NT2/D1 (cell line): ENCODE results near the gene DYNLT1.

ENCODE experiments used
- DNase-seq: peaks from one replicate; pipeline ENCODE4 v3.0.0-alpha.2; 2011; ENCODE audit warnings: low read depth, low spot score
- H3K27me3 ChIP-seq: 2 replicates; pipeline ENCODE4 v1.6.0; 2011; ENCODE audit warnings: mild to moderate bottlenecking; ENCODE audit not compliant: insufficient read length, insufficient read depth
- H3K36me3 ChIP-seq: 2 replicates; pipeline ENCODE4 v1.6.1; 2011; ENCODE audit warnings: mild to moderate bottlenecking, low read length, mixed read lengths; ENCODE audit not compliant: insufficient read depth, insufficient read length
- H3K4me1 ChIP-seq: 2 replicates; pipeline ENCODE4 v1.5.1; 2011; ENCODE audit not compliant: insufficient read depth, insufficient read length
- H3K4me3 ChIP-seq: 2 replicates; pipeline ENCODE4 v1.5.1; 2011; ENCODE audit warnings: low read depth; ENCODE audit not compliant: insufficient read length
- H3K9ac ChIP-seq: 2 replicates; pipeline ENCODE4 v1.6.0; 2011; ENCODE audit warnings: low read depth; ENCODE audit not compliant: insufficient read length
- H3K9me3 ChIP-seq: 2 replicates; pipeline ENCODE4 v1.5.1; 2011; ENCODE audit warnings: mild to moderate bottlenecking, low read length; ENCODE audit not compliant: insufficient read depth
- SUZ12 ChIP-seq: IDR thresholded peaks from 2 replicates; pipeline ENCODE4 v1.6.1; 2011; ENCODE audit not compliant: insufficient read length, insufficient read depth; ENCODE audit errors: extremely low read depth
- YY1 ChIP-seq: IDR thresholded peaks from 2 replicates; pipeline ENCODE4 v1.6.1; 2011; ENCODE audit not compliant: insufficient read length, insufficient read depth
- ZNF274 ChIP-seq: IDR thresholded peaks from 2 replicates; pipeline ENCODE4 v1.6.1; 2011; ENCODE audit warnings: mild to moderate bottlenecking, low read depth, low read length

The DYNLT1 gene

DNA sequence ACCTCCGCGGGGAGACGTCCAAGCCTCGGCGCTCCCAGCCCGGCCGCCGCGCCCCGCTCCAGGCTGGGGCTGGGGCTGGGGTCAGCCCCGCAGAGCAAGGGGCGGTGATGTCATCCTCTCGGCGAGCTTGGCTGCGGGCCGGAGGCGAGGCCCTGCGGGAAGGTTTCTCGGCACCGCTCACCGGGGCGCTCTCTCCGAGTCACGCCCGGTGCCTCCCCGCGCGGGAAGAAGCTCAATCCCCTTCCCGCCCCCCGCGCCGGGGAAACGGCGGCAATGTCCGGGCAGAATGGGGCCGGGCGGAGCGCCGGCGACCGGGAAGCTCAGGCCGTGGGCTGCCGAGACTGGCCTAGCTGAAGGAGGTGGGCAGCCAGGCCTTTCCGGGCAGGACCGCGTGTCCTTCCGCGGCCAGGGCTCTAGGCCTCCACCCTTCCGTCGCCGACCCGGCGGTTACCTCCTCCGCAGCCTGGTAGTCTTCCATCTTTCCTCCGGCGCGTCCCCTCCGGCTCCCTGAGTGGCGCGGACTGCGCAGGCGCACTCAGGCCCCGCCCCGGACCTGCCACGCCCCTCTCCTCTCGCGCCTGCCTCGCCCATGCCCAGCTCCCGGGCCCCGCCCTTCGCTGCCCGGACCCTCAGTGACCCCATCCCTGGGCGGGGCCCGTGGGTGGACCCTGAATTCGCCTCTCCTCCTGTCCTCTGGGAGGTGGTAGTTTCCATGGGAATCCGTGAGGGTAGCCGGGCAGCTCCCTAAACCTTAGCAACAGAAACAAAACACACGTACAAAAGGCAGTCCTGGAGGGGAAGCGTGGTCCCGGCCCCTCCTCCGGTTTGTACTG lies at the start of gene DYNLT1:
TSS of gene DYNLT1 (minus strand) at position 513 of the 833 bp plus-strand sequence. CDS start at position 478, 35 bp downstream.
- no peaks in the 10 kb centered on the region for H3K9me3 ChIP-seq
- no peaks in the 10 kb centered on the region for H3K4me1 ChIP-seq
- peak; percentile 73 for DNase-seq
- TF ChIP-seq SUZ12 (no peak), YY1 (no peak), ZNF274 (no peak)
- peak within 1 kb of the TSS; percentile 87 for H3K4me3 ChIP-seq
- peaks cover 19% of the 10 kb centered on the region for H3K36me3 ChIP-seq
- peaks cover 4% of the 10 kb centered on the region for H3K27me3 ChIP-seq
- peak within 1 kb of the TSS; percentile 91 for H3K9ac ChIP-seq

DNA sequence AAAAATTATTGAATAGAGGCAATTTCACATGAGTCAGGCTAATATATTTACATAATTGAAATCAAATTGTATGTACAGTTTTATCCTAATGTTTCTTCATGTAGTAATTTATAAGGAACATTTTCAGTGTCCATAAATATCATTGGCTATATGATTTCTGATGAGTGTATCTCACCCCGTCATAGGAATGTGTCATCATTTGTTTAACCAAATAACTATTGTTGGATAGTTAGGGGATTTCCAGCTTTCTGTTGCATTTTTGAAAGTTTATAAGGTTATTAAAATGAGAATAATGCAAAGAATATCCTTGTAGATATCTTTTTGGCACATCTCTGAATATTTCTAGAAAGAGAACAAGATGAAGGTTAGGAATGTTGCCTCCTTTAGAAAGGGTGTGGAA lies 44.3 kb upstream of the DYNLT1 start:
- H3K4me1 ChIP-seq: no peaks in the 10 kb centered on the region
- no peaks in the 10 kb centered on the region for H3K9me3 ChIP-seq
- no peak overlapping the region for H3K4me3 ChIP-seq
- no peak for DNase-seq
- H3K27me3 ChIP-seq: no peaks in the 10 kb centered on the region
- no peaks in the 10 kb centered on the region for H3K36me3 ChIP-seq
- no peak overlapping the region for H3K9ac ChIP-seq
- TF ChIP-seq YY1 (no peak), ZNF274 (no peak), SUZ12 (no peak)

DNA sequence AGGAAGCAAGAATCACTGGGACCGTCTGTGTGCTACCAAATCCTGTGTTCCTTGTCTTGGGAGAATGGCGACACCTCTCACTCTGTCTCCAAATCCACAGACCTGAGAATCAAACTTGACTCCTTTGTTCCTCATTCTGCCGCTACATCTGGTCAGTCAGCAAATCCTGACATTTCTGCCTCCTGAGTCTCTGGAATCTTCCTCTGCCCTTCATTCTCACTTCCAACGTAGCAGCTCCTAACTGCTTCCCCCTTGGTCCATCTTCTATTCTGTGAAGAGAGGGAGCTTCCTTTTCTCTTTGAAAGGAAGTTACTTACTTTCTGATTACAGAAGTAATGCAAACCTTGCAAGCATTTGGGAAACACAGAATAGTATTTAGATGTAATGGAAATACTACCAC lies 43.0 kb upstream of the DYNLT1 start:
- H3K9me3 ChIP-seq: no peaks in the 10 kb centered on the region
- no peak for DNase-seq
- H3K4me1 ChIP-seq: no peaks in the 10 kb centered on the region
- no peak for TF ChIP-seq YY1
- TF ChIP-seq SUZ12: no peak
- TF ChIP-seq ZNF274: no peak
- H3K27me3 ChIP-seq: no peaks in the 10 kb centered on the region
- H3K4me3 ChIP-seq: no peak overlapping the region
- H3K9ac ChIP-seq: no peak overlapping the region
- H3K36me3 ChIP-seq: no peaks in the 10 kb centered on the region

DNA sequence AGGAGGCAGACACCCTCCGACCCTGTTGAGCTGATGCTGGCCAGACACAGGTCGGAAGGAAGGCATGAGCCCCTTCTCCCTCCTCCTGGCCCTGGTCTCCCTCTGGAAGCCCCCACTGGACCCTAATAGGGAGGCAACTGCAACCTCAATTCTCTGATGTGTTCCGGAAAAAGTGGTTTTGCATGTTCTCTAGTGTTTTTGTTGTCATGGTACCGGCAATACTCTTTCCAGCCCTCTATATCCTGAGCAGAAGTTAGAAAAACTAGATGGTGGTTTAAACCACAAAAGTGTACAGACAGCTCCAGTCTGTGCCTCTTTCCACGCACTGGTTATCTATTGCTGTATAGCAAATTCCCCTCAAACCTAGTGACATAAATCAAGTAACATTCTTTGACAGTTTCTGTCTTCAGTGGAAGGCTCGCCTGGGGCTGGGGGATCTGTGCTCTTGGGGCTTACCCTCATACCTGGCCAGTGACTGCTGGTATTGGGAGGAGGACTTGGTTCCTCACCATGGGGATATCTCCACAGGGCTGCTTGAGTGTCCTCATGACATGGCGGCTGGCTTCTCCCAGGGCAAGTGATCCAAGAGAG lies 42.3 kb upstream of the DYNLT1 start:
- Histone ChIP-seq H3K9me3 (no peaks in the 10 kb centered on the region), H3K4me3 (no peak overlapping the region), H3K36me3 (no peaks in the 10 kb centered on the region), H3K9ac (no peak overlapping the region), H3K27me3 (no peaks in the 10 kb centered on the region), H3K4me1 (no peaks in the 10 kb centered on the region)
- no peak for DNase-seq
- TF ChIP-seq YY1: no peak
- no peak for TF ChIP-seq ZNF274

DNA sequence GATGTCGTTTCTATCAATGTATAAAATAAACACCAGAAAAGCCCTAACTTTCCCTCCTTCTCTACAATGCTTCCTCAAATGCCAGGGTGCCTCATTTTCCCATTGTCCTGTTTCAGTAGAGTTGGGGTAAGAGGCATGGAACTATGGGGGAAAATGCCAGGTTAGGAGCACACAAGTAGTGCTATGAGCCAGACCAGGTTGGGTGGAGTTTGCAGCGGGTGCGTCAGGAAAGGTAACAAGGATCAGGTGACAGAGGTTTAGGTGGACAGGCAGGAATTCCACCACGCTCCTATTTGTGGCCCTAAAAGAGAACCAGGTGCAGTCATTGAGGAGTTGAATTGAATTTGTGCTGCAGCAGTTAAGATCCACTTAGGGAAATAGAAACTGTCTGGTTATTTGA lies 41.8 kb upstream of the DYNLT1 start:
- Histone ChIP-seq H3K9ac (no peak overlapping the region), H3K9me3 (no peaks in the 10 kb centered on the region), H3K4me3 (no peak overlapping the region), H3K27me3 (no peaks in the 10 kb centered on the region), H3K4me1 (no peaks in the 10 kb centered on the region), H3K36me3 (no peaks in the 10 kb centered on the region)
- TF ChIP-seq ZNF274 (no peak), YY1 (no peak), SUZ12 (no peak)
- DNase-seq: no peak

DNA sequence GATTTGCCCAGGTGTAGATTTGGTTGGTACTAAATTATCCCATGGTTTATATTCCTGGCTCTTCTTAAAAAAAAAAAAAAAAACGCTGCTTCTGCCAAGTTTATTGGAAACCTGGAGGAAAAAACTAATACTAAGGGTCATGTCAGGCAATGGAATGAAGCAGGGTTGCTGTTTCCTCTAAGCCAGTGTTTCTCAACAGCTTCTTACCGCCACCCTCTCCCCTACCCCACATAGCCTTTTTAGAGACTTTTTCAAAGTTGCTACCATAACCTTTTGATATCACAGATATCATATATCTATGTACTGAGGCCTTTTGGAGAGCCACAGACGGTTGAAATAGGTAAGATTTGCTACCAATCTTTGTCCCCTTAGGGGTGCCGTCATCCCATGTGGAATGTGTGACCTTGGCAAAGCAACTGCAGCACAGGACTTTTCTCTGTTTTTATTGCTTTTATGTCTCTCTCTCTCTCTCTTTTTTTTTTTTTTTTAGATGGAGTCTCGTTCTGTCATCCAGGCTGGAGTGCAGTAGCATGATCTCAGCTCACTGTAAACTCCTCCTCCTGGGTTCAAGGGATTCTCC lies 40.3 kb upstream of the DYNLT1 start:
- no peak overlapping the region for H3K4me3 ChIP-seq
- H3K4me1 ChIP-seq: no peaks in the 10 kb centered on the region
- no peak for TF ChIP-seq ZNF274
- TF ChIP-seq YY1: no peak
- no peak for TF ChIP-seq SUZ12
- no peaks in the 10 kb centered on the region for H3K9me3 ChIP-seq
- no peak overlapping the region for H3K9ac ChIP-seq
- H3K27me3 ChIP-seq: no peaks in the 10 kb centered on the region
- no peaks in the 10 kb centered on the region for H3K36me3 ChIP-seq
- no peak for DNase-seq

DNA sequence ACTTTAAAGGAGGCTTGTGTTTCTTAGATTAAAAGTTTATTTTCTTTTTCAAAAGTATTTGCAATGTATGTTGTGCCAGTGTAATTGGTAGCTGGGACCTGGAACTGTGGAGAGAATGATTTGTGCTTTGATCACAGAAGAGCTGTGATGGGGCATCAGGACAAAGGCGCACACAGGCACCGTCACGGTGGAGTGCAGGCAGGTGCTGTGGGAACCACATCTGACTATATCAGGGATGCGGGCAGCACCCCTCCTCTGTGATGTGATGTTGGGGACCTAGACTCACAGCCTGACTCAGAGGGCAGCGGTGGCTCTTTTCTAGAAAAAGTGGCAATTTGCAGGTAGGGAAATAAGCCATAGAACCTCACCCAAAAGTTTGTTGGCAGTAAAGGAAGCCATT lies 39.8 kb upstream of the DYNLT1 start:
- TF ChIP-seq YY1 (no peak), SUZ12 (no peak), ZNF274 (no peak)
- Histone ChIP-seq H3K9me3 (no peaks in the 10 kb centered on the region), H3K4me3 (no peak overlapping the region), H3K27me3 (no peaks in the 10 kb centered on the region), H3K4me1 (no peaks in the 10 kb centered on the region), H3K9ac (no peak overlapping the region), H3K36me3 (no peaks in the 10 kb centered on the region)
- no peak for DNase-seq
